Hepatocyte (in vitro differentiated cells): Measurements from ENCODE around the gene ATXN2.

ENCODE experiments used
- EZH2 ChIP-seq: fragments of 200-600 bp; sonication (generic); IDR thresholded peaks from 2 replicates; pipeline ENCODE4 v1.6.1; 2016; ENCODE audit warnings: antibody characterized with exemption, mild to moderate bottlenecking, borderline replicate concordance
- EZH2phosphoT487 ChIP-seq: fragments of 200-600 bp; sonication (generic); IDR thresholded peaks from one replicate; pipeline ENCODE4 v1.6.1; 2018; ENCODE audit warnings: antibody characterized with exemption, mild to moderate bottlenecking, low read depth, moderate library complexity; ENCODE audit not compliant: unreplicated experiment, severe bottlenecking
- TF ChIP-seq, protein P1 (sequence below): fragments of 200-600 bp; sonication (generic); IDR thresholded peaks from 2 replicates; pipeline ENCODE4 v1.5.1; 2016; ENCODE audit warnings: antibody characterized with exemption, mild to moderate bottlenecking; ENCODE audit not compliant: poor library complexity

DNA sequence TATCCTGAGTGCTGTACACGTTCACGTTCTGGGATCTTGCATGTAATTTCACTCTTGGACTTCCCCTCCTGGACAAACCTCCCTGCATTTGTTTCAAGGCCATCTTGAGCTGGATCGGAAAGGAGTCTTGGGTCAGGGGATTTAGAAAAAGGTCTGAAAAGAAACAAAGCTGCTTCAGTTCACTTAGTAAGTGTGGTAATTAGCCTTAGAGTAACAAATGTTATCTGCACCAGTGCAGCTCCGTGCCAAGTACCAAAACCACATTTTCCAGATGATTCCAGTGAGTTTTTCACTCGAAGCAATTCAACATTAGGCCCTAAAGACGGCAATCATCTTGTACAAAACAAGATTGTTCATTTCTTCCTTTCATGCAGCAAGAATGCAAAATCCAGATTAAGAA is 39.4 kb upstream of the ATXN2 start:
- TF ChIP-seq, protein P1, sequence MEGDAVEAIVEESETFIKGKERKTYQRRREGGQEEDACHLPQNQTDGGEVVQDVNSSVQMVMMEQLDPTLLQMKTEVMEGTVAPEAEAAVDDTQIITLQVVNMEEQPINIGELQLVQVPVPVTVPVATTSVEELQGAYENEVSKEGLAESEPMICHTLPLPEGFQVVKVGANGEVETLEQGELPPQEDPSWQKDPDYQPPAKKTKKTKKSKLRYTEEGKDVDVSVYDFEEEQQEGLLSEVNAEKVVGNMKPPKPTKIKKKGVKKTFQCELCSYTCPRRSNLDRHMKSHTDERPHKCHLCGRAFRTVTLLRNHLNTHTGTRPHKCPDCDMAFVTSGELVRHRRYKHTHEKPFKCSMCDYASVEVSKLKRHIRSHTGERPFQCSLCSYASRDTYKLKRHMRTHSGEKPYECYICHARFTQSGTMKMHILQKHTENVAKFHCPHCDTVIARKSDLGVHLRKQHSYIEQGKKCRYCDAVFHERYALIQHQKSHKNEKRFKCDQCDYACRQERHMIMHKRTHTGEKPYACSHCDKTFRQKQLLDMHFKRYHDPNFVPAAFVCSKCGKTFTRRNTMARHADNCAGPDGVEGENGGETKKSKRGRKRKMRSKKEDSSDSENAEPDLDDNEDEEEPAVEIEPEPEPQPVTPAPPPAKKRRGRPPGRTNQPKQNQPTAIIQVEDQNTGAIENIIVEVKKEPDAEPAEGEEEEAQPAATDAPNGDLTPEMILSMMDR, result no peak
- TF ChIP-seq EZH2phosphoT487 (no peak), EZH2 (no peak)
